ENCODE results near the gene GPX8.

Gene GPX8

DNA sequence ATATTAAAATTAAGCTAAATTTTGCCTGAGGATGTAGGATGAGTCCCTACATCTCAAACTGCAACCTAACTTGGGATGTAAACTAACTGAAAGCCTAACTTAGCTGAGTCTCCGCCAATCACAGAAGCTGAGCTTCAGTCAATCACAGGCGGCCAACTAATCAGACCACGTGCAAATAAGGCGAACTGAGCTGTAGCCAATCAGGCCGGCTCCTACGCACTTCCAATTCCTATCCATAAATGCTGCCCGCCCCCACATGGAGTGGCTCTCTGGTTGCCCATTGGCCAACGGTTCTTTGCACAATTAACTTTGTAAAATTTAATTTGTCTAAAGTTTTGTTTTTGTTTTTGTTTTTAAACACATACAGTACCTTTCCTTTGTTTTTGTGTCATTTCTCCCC is 13.9 kb upstream of the GPX8 start:
- H3K27ac ChIP-seq (ENCODE audit: low read depth, low read length), result no peak overlapping the region
- no peaks in the 10 kb centered on the region for H3K36me3 ChIP-seq (ENCODE audit: insufficient read depth, low read length)
- no peak overlapping the region for H3K4me3 ChIP-seq (ENCODE audit: low read depth, low read length)
- H3K4me1 ChIP-seq (ENCODE audit: control insufficient read depth, insufficient read depth, low read length, unreplicated experiment), result peaks cover 4% of the 10 kb centered on the region
- H3K79me2 ChIP-seq (ENCODE audit: control insufficient read depth, insufficient read depth, low read length, unreplicated experiment), result no peaks in the 10 kb centered on the region
- no peak overlapping the region for H2AFZ ChIP-seq (ENCODE audit: low read length, unreplicated experiment)
- H3K27me3 ChIP-seq (ENCODE audit: insufficient read depth, low read length), result no peaks in the 10 kb centered on the region

DNA sequence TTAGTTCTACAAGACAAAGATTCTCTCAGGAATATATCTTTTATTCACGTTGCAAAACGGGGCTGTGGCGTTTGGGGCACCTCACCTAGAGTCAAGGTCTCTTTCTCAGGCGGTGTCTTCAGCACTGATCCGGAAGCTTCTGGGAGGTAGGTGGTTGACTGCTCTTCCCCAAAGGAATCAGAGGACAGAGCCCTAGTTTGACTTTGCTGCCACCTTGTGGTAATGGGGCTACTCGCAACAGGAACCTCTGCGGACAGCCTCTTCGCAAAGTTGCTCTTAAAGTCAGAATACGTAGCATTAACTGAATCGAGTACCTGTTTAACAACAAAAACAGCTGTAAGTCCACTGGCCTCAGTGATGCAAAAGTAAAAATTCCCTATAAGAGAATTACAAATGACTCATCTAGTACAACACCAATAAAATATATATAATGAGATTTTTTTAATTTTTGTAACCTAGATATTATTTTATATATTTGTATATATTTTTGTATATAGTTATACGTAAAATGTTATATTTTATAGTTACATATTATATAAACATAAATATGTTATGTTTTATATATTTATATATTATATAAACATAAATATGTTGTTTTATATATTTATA is 13.3 kb upstream of the GPX8 start:
- Histone ChIP-seq H3K4me1 (ENCODE audit: control insufficient read depth, insufficient read depth, low read length, unreplicated experiment) (peaks cover 6% of the 10 kb centered on the region), H3K36me3 (ENCODE audit: insufficient read depth, low read length) (no peaks in the 10 kb centered on the region), H3K27me3 (ENCODE audit: insufficient read depth, low read length) (no peaks in the 10 kb centered on the region), H3K27ac (ENCODE audit: low read depth, low read length) (no peak overlapping the region), H3K79me2 (ENCODE audit: control insufficient read depth, insufficient read depth, low read length, unreplicated experiment) (no peaks in the 10 kb centered on the region), H3K4me3 (ENCODE audit: low read depth, low read length) (no peak overlapping the region), H2AFZ (ENCODE audit: low read length, unreplicated experiment) (no peak overlapping the region)

- H3K27ac ChIP-seq (ENCODE audit: low read depth, low read length), result no peak overlapping the region
- no peak overlapping the region for H3K4me3 ChIP-seq (ENCODE audit: low read depth, low read length)
- no peaks in the 10 kb centered on the region for H3K36me3 ChIP-seq (ENCODE audit: insufficient read depth, low read length)
- no peaks in the 10 kb centered on the region for H3K79me2 ChIP-seq (ENCODE audit: control insufficient read depth, insufficient read depth, low read length, unreplicated experiment)
- H3K27me3 ChIP-seq (ENCODE audit: insufficient read depth, low read length), result no peaks in the 10 kb centered on the region
- H3K4me1 ChIP-seq (ENCODE audit: control insufficient read depth, insufficient read depth, low read length, unreplicated experiment), result peaks cover 21% of the 10 kb centered on the region
- H2AFZ ChIP-seq (ENCODE audit: low read length, unreplicated experiment), result no peak overlapping the region
Observed at GRCh38 chr5:55149308-55149795, 10.6 kb upstream of the GPX8 start.

GRCh38 chr5:55151923-55152842 is 7.8 kb upstream of the GPX8 start:
- Histone ChIP-seq H3K27ac (ENCODE audit: low read depth, low read length) (no peak overlapping the region), H3K4me1 (ENCODE audit: control insufficient read depth, insufficient read depth, low read length, unreplicated experiment) (peaks cover 29% of the 10 kb centered on the region), H2AFZ (ENCODE audit: low read length, unreplicated experiment) (no peak overlapping the region), H3K4me3 (ENCODE audit: low read depth, low read length) (no peak overlapping the region), H3K79me2 (ENCODE audit: control insufficient read depth, insufficient read depth, low read length, unreplicated experiment) (no peaks in the 10 kb centered on the region), H3K36me3 (ENCODE audit: insufficient read depth, low read length) (no peaks in the 10 kb centered on the region), H3K27me3 (ENCODE audit: insufficient read depth, low read length) (no peaks in the 10 kb centered on the region)

- Histone ChIP-seq H2AFZ (ENCODE audit: low read length, unreplicated experiment) (peak overlapping the region; percentile 61), H3K4me3 (ENCODE audit: low read depth, low read length) (no peak overlapping the region), H3K36me3 (ENCODE audit: insufficient read depth, low read length) (no peaks in the 10 kb centered on the region), H3K27ac (ENCODE audit: low read depth, low read length) (peak overlapping the region; percentile 39), H3K79me2 (ENCODE audit: control insufficient read depth, insufficient read depth, low read length, unreplicated experiment) (no peaks in the 10 kb centered on the region), H3K27me3 (ENCODE audit: insufficient read depth, low read length) (no peaks in the 10 kb centered on the region), H3K4me1 (ENCODE audit: control insufficient read depth, insufficient read depth, low read length, unreplicated experiment) (peaks cover 29% of the 10 kb centered on the region)
Observed at GRCh38 chr5:55154873-55155272, 5.1 kb upstream of the GPX8 start.

GRCh38 chr5:55160493-55161209 is 680 bp downstream of the GPX8 start:
- peak overlapping the region; percentile 80 for H3K27ac ChIP-seq (ENCODE audit: low read depth, low read length)
- peaks cover 30% of the 10 kb centered on the region for H3K79me2 ChIP-seq (ENCODE audit: control insufficient read depth, insufficient read depth, low read length, unreplicated experiment)
- H3K27me3 ChIP-seq (ENCODE audit: insufficient read depth, low read length), result no peaks in the 10 kb centered on the region
- H3K4me1 ChIP-seq (ENCODE audit: control insufficient read depth, insufficient read depth, low read length, unreplicated experiment), result peaks cover 9% of the 10 kb centered on the region
- peak overlapping the region; percentile 86 for H3K4me3 ChIP-seq (ENCODE audit: low read depth, low read length)
- H3K36me3 ChIP-seq (ENCODE audit: insufficient read depth, low read length), result peaks cover 25% of the 10 kb centered on the region
- peak overlapping the region; percentile 73 for H2AFZ ChIP-seq (ENCODE audit: low read length, unreplicated experiment)

GRCh38 chr5:55162666-55163065 is 2.7 kb downstream of the GPX8 start:
- peaks cover 30% of the 10 kb centered on the region for H3K79me2 ChIP-seq (ENCODE audit: control insufficient read depth, insufficient read depth, low read length, unreplicated experiment)
- no peak overlapping the region for H3K4me3 ChIP-seq (ENCODE audit: low read depth, low read length)
- peaks cover 25% of the 10 kb centered on the region for H3K36me3 ChIP-seq (ENCODE audit: insufficient read depth, low read length)
- no peak overlapping the region for H2AFZ ChIP-seq (ENCODE audit: low read length, unreplicated experiment)
- peaks cover 9% of the 10 kb centered on the region for H3K4me1 ChIP-seq (ENCODE audit: control insufficient read depth, insufficient read depth, low read length, unreplicated experiment)
- no peaks in the 10 kb centered on the region for H3K27me3 ChIP-seq (ENCODE audit: insufficient read depth, low read length)
- H3K27ac ChIP-seq (ENCODE audit: low read depth, low read length), result no peak overlapping the region

- Histone ChIP-seq H2AFZ (ENCODE audit: low read length, unreplicated experiment) (no peak overlapping the region), H3K79me2 (ENCODE audit: control insufficient read depth, insufficient read depth, low read length, unreplicated experiment) (no peaks in the 10 kb centered on the region), H3K27ac (ENCODE audit: low read depth, low read length) (no peak overlapping the region), H3K4me1 (ENCODE audit: control insufficient read depth, insufficient read depth, low read length, unreplicated experiment) (peaks cover 12% of the 10 kb centered on the region), H3K27me3 (ENCODE audit: insufficient read depth, low read length) (peaks cover 30% of the 10 kb centered on the region), H3K36me3 (ENCODE audit: insufficient read depth, low read length) (no peaks in the 10 kb centered on the region), H3K4me3 (ENCODE audit: low read depth, low read length) (no peak overlapping the region)
Observed at GRCh38 chr5:55171471-55171870, 11.5 kb downstream of the GPX8 start.

- no peaks in the 10 kb centered on the region for H3K79me2 ChIP-seq (ENCODE audit: control insufficient read depth, insufficient read depth, low read length, unreplicated experiment)
- peak overlapping the region; percentile 98 for H2AFZ ChIP-seq (ENCODE audit: low read length, unreplicated experiment)
- peaks cover 12% of the 10 kb centered on the region for H3K4me1 ChIP-seq (ENCODE audit: control insufficient read depth, insufficient read depth, low read length, unreplicated experiment)
- H3K36me3 ChIP-seq (ENCODE audit: insufficient read depth, low read length), result no peaks in the 10 kb centered on the region
- peak overlapping the region; percentile 79 for H3K4me3 ChIP-seq (ENCODE audit: low read depth, low read length)
- H3K27me3 ChIP-seq (ENCODE audit: insufficient read depth, low read length), result peaks cover 38% of the 10 kb centered on the region
- H3K27ac ChIP-seq (ENCODE audit: low read depth, low read length), result no peak overlapping the region
Observed at GRCh38 chr5:55172051-55172899, 12.3 kb downstream of the GPX8 start.

All from ACC112 (cell line).